BJ (cell line): Measurements from ENCODE around the gene CACNA1C. TPM values are rescaled to one million over a fixed set of nuclear protein-coding genes. Genes with fewer than 3 reads are reported as not detected.

Experiments used
- CTCF ChIA-PET: fragments of 350-600 bp; formaldehyde crosslinking; extraction: SDS; loops from one replicate; lab custom pipeline; 2021; ENCODE audit warnings: antibody characterized with exemption, inconsistent platforms; lab: Yijun Ruan, JAX
- POLR2A ChIA-PET: fragments of 300-600 bp; sonication (Branson Sonifier 250); formaldehyde crosslinking; extraction: SDS; loops from one replicate; lab custom pipeline; 2021; ENCODE audit warnings: antibody characterized with exemption; lab: Charles Lee
- DNase-seq: peaks from one replicate; pipeline ENCODE4 v3.0.0-alpha.2; 2011; ENCODE audit warnings: low read depth
- H3K27me3 ChIP-seq: 2 replicates; pipeline ENCODE4 v1.6.0; 2011; ENCODE audit warnings: low read length; ENCODE audit not compliant: control insufficient read depth, insufficient read depth
- H3K36me3 ChIP-seq: 2 replicates; pipeline ENCODE4 v1.5.1; 2011; ENCODE audit warnings: low read length; ENCODE audit not compliant: control insufficient read depth, insufficient read depth
- H3K4me3 ChIP-seq: 2 replicates; pipeline ENCODE4 v1.5.1; 2011; ENCODE audit warnings: low read depth, mild to moderate bottlenecking, control low read depth, low read length
- polyA plus RNA-seq: library from polyadenylated mRNA; depleted of rRNA; stranded (reverse); fragments of >200 nt; gene quantifications from 2 replicates; pipeline ENCODE4 v1.2.3, GENCODE V29; 2011
- TF ChIP-seq, protein P1 (sequence below): IDR thresholded peaks from 2 replicates; pipeline ENCODE4 v1.5.1; 2011; ENCODE audit warnings: low read depth, mild to moderate bottlenecking, control low read depth, inconsistent platforms, low read length, moderate library complexity; ENCODE audit not compliant: insufficient read depth

Gene CACNA1C
- polyA plus RNA-seq, 1 experiment, result 14.7 TPM

DNA sequence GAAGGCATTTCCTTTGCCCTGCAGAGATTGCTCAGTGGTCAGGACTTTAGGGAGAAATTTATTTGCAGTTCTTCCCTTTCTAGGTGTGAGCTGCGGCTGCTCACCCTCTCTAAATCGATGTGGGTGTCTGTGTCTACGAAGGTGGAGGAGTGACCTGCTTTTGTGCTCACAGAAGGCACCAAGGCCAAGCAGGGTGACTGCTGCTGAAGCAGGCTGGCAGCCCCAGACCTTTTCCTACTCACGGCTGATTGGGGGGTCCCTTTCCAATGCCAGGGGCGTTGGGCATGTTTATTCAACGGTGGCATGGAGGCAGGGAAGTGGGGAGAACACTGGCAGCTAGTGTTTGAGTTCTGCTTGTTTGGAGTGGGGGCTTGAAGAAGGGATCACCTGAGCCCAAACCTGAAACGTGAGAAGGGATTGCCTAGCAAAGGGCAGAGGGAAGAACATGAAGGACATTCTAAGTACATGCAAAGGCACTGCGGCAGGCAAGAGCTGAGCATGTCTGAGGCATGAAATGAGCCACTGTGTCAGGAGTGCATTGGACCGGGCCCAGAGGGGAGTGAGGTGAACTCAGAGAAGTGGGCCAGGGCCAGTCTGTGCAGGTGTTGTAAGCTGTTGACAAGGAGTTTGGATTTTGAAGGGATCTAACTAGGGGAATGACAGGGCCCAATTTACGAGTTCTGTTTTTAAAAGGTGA is 56.3 kb downstream of the CACNA1C start:
- Histone ChIP-seq H3K27me3 (no peaks in the 10 kb centered on the region), H3K36me3 (0 out of 2 replicates have a peak, but pooled peaks cover 1% of the 10 kb centered on the region), H3K4me3 (no peak overlapping the region)
- TF ChIP-seq, protein P1, sequence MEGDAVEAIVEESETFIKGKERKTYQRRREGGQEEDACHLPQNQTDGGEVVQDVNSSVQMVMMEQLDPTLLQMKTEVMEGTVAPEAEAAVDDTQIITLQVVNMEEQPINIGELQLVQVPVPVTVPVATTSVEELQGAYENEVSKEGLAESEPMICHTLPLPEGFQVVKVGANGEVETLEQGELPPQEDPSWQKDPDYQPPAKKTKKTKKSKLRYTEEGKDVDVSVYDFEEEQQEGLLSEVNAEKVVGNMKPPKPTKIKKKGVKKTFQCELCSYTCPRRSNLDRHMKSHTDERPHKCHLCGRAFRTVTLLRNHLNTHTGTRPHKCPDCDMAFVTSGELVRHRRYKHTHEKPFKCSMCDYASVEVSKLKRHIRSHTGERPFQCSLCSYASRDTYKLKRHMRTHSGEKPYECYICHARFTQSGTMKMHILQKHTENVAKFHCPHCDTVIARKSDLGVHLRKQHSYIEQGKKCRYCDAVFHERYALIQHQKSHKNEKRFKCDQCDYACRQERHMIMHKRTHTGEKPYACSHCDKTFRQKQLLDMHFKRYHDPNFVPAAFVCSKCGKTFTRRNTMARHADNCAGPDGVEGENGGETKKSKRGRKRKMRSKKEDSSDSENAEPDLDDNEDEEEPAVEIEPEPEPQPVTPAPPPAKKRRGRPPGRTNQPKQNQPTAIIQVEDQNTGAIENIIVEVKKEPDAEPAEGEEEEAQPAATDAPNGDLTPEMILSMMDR, result no peak
- POLR2A ChIA-PET, result no interaction called here
- CTCF ChIA-PET, result no interaction called here
- no peak for DNase-seq

DNA sequence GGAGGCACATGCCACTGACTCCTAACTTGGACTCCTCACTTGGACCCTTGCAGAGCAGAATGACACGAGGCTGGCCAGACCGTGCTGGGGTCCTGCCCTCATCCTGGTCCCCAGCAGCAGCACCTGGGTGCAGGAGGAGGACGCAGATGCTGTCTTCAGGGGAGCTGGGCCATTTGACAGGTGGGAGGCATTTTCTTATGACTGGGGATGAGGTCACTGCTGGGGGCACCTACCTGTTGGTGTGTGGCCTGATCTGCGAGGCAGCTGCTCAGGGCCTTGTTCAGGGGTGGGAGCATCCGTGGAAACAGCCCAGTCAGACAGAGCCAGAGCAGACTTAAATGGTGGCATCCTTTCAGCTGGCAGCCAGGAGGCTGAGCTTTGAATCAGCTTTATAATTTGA is 57.3 kb downstream of the CACNA1C start:
- H3K36me3 ChIP-seq, result peaks cover 1% of the 10 kb centered on the region; the same call in 1 of the 2 replicates
- H3K4me3 ChIP-seq, result no peak overlapping the region
- CTCF ChIA-PET, result interaction anchor here (0.6 kb wide), 1 partner anchor 27 kb away, joined by 3 read pairs; no protein-coding TSS in a partner anchor

DNA sequence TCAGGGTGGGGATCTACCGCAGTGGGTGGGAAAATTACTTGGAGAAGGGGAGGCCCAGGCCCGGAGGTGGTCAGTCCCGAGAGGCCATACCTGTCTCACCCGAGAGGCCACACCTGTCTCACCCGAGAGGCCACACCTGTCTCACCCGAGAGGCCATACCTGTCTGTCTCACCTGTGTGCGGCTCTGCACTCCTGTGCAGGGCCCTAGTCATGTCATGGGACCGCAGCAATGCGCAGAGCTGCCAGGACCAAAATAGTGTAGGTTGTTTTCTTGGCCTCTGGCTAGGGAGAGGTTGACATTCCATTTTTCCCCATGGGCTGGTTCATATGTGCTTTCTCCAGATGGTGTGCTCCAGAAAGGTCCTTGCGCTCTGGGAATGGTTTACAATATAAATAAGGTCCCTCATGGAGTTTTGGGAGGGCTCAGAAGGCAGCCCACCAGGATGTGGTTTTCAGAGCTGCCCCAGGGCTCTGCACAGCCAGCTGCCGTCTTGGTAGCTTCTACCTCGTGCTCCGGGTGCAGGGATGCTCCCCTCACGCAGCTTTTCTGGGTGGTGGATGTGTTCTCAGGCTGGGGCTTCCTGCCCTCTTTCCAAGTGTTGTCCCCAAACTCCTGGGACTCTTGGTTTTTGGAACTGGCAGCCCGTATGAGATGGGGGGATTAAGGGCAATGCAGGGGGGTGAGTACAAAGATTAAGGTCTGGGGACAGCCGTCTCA is 58.2 kb downstream of the CACNA1C start:
- CTCF ChIA-PET, result interaction anchor here (0.6 to 0.9 kb wide), 2 partner anchors 26 to 70 kb away, joined by 3 read pairs; no protein-coding TSS in a partner anchor

More for the DNA sequence above, 57.3 kb downstream of the CACNA1C start:
- TF ChIP-seq, protein P1, result no peak
- POLR2A ChIA-PET, result no interaction called here
- no peaks in the 10 kb centered on the region for H3K27me3 ChIP-seq
- DNase-seq, result no peak

DNA sequence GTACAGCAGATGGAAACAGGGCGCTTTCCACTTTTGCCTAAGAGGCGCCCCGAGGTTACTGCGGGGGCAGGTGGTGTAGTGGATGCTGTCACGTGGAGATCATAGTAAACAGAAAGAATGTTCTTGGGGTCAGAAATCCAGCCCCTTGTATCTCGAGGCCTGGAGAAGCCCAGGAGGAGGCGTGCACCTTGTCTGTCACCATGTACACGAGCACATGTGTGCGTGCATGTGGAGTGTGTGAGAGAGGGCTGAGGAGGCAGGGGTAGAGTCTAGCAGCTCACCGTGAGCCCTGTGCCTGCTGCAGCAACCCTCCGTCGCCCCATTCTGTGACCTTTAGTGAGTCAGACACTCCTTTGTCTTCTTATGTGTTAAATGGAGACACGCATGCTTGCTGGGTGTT is 59.0 kb downstream of the CACNA1C start:
- H3K27me3 ChIP-seq, result no peaks in the 10 kb centered on the region
- CTCF ChIA-PET, result interaction anchor here (0.9 kb wide), 1 partner anchor 69 kb away, joined by 3 read pairs; no protein-coding TSS in a partner anchor
- DNase-seq, result no peak
- H3K36me3 ChIP-seq, result peaks cover 5% of the 10 kb centered on the region
- TF ChIP-seq, protein P1, result no peak
- no peak overlapping the region for H3K4me3 ChIP-seq
- POLR2A ChIA-PET, result no interaction called here

More for the DNA sequence above, 58.2 kb downstream of the CACNA1C start:
- Histone ChIP-seq H3K4me3 (no peak overlapping the region), H3K36me3 (peaks cover 4% of the 10 kb centered on the region; the same call in 1 of the 2 replicates), H3K27me3 (no peaks in the 10 kb centered on the region)
- no peak for DNase-seq
- TF ChIP-seq, protein P1, result no peak
- POLR2A ChIA-PET, result no interaction called here

DNA sequence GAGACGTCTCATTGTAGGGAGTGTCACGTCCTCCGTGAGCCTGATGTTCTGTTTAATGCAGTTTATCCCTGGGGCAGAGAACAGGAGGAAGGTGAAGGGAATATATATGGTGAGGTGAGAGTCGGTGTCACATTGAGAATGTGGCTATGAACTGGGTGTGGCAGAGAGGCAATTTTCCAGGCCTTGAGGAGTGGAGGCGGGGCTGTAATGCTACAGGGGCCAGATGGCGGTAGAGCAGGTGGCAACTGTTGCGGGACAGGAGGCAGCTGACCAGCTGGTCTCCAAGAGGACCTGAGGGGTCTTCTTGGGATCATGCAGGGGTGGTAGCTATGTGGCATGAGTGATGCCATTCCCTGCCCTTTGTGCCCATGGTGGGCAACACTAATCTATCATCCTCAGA is 59.6 kb downstream of the CACNA1C start:
- POLR2A ChIA-PET, result no interaction called here
- TF ChIP-seq, protein P1, result no peak
- Histone ChIP-seq H3K4me3 (no peak overlapping the region), H3K36me3 (peaks cover 7% of the 10 kb centered on the region), H3K27me3 (no peaks in the 10 kb centered on the region)
- CTCF ChIA-PET, result no interaction called here
- DNase-seq, result no peak
